ENCODE results near the gene NOL9. TPM values are rescaled to one million over a fixed set of nuclear protein-coding genes. Genes with fewer than 3 reads are reported as not detected.

Gene NOL9
- total RNA-seq, 1 donor from 2014 or later = 26.8 TPM

DNA sequence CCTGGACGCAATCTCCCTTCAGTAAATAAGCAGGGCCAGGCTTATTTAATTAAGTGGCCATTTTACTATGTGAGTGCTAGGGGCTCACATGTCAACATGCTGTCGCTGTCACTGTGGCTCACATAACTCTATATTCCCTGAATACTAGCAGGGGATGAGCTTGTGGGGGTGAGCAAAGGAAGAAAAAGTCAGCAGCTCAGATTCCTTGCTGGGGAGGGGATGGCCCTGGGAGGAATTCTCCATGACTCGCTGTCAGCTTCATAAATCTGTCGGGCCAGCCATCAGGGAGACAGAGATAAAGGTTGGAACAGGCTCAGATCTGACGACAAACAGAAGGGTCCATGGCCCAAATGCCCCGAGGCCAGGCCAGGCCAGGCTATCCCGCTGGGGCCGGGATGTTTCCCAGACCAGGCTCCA is 36.9 kb downstream of the NOL9 start:
- peak overlapping the region; percentile 41 for H3K4me2 ChIP-seq (ENCODE audit: low read length)
- H4K20me1 ChIP-seq (ENCODE audit: insufficient read depth, low read length) = no peaks in the 10 kb centered on the region
- H3K9me3 Mint-ChIP-seq (ENCODE audit: unreplicated experiment) = no peaks in the 10 kb centered on the region
- no peaks in the 10 kb centered on the region for H3K9me3 ChIP-seq (ENCODE audit: insufficient read depth, low read depth, low read length)
- H3K27ac Mint-ChIP-seq (ENCODE audit: unreplicated experiment) = peak overlapping the region; percentile 78
- H3K27me3 ChIP-seq (ENCODE audit: insufficient read depth, low read length) = no peaks in the 10 kb centered on the region
- peak overlapping the region; percentile 17 for H2AFZ ChIP-seq (ENCODE audit: low read depth, low read length)
- H3K9ac ChIP-seq (ENCODE audit: low read length) = no peak overlapping the region
- no peaks in the 10 kb centered on the region for H3K27me3 Mint-ChIP-seq (ENCODE audit: low read depth, unreplicated experiment)
- H3K79me2 ChIP-seq (ENCODE audit: insufficient read depth, low read length) = no peaks in the 10 kb centered on the region
- H3K36me3 Mint-ChIP-seq (ENCODE audit: low read depth, unreplicated experiment) = no peaks in the 10 kb centered on the region
- H3K4me1 ChIP-seq (ENCODE audit: insufficient read depth, low read length) = peaks cover 32% of the 10 kb centered on the region
- TF ChIP-seq, protein P1, sequence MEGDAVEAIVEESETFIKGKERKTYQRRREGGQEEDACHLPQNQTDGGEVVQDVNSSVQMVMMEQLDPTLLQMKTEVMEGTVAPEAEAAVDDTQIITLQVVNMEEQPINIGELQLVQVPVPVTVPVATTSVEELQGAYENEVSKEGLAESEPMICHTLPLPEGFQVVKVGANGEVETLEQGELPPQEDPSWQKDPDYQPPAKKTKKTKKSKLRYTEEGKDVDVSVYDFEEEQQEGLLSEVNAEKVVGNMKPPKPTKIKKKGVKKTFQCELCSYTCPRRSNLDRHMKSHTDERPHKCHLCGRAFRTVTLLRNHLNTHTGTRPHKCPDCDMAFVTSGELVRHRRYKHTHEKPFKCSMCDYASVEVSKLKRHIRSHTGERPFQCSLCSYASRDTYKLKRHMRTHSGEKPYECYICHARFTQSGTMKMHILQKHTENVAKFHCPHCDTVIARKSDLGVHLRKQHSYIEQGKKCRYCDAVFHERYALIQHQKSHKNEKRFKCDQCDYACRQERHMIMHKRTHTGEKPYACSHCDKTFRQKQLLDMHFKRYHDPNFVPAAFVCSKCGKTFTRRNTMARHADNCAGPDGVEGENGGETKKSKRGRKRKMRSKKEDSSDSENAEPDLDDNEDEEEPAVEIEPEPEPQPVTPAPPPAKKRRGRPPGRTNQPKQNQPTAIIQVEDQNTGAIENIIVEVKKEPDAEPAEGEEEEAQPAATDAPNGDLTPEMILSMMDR (IDR thresholded peaks at IDR 0.05; ENCODE audit: insufficient read depth, low read depth, low read length) = no peak
- TF ChIP-seq EZH2 (IDR thresholded peaks at IDR 0.05; ENCODE audit: insufficient read depth, low read length) = no peak
- no peak for FAIRE-seq
- no peaks in the 10 kb centered on the region for H3K36me3 ChIP-seq (ENCODE audit: insufficient read depth, low read length)
- DNase-seq (ENCODE audit: low read depth) = no peak
- no peak overlapping the region for H3K4me3 ChIP-seq (ENCODE audit: insufficient read depth, low read depth, low read length)
- no peak overlapping the region for H3K4me3 Mint-ChIP-seq (ENCODE audit: unreplicated experiment)
- peaks cover 31% of the 10 kb centered on the region for H3K4me1 Mint-ChIP-seq (ENCODE audit: low read depth, unreplicated experiment)
- H3K27ac ChIP-seq (ENCODE audit: low read depth, low read length) = no peak overlapping the region

DNA sequence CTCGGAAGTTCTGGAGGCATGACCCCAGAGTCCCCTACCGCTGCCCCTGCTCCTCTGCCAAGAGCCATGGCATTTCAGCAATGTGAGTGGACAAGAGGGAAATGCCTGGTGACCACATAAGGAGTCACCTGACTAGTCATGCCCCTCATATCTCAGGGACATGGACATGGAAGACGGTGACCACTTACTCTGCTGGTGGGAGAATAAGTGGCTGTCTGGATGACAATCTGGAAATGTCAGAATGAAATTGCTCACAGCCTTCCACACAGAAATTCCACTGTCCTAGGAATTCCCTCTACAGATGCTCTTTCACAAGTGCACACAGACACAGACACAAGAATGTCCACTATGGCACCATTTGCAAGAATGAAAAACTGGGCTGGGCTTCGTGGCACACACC is 38.5 kb downstream of the NOL9 start:
- no peaks in the 10 kb centered on the region for H3K9me3 Mint-ChIP-seq (ENCODE audit: unreplicated experiment)
- H3K36me3 Mint-ChIP-seq (ENCODE audit: low read depth, unreplicated experiment) = no peaks in the 10 kb centered on the region
- peaks cover 32% of the 10 kb centered on the region for H3K4me1 ChIP-seq (ENCODE audit: insufficient read depth, low read length)
- no peaks in the 10 kb centered on the region for H4K20me1 ChIP-seq (ENCODE audit: insufficient read depth, low read length)
- no peak overlapping the region for H3K4me3 ChIP-seq (ENCODE audit: insufficient read depth, low read depth, low read length)
- peak overlapping the region; percentile 31 for H3K4me2 ChIP-seq (ENCODE audit: low read length)
- H3K36me3 ChIP-seq (ENCODE audit: insufficient read depth, low read length) = no peaks in the 10 kb centered on the region
- no peaks in the 10 kb centered on the region for H3K27me3 Mint-ChIP-seq (ENCODE audit: low read depth, unreplicated experiment)
- no peaks in the 10 kb centered on the region for H3K79me2 ChIP-seq (ENCODE audit: insufficient read depth, low read length)
- no peak overlapping the region for H3K9ac ChIP-seq (ENCODE audit: low read length)
- TF ChIP-seq EZH2 (IDR thresholded peaks at IDR 0.05; ENCODE audit: insufficient read depth, low read length) = no peak
- TF ChIP-seq, protein P1 (IDR thresholded peaks at IDR 0.05; ENCODE audit: insufficient read depth, low read depth, low read length) = no peak
- H2AFZ ChIP-seq (ENCODE audit: low read depth, low read length) = no peak overlapping the region
- H3K27ac ChIP-seq (ENCODE audit: low read depth, low read length) = no peak overlapping the region
- H3K4me1 Mint-ChIP-seq (ENCODE audit: low read depth, unreplicated experiment) = peaks cover 23% of the 10 kb centered on the region
- H3K4me3 Mint-ChIP-seq (ENCODE audit: unreplicated experiment) = no peak overlapping the region
- H3K27me3 ChIP-seq (ENCODE audit: insufficient read depth, low read length) = no peaks in the 10 kb centered on the region
- no peaks in the 10 kb centered on the region for H3K9me3 ChIP-seq (ENCODE audit: insufficient read depth, low read depth, low read length)
- no peak overlapping the region for H3K27ac Mint-ChIP-seq (ENCODE audit: unreplicated experiment)
- DNase-seq (ENCODE audit: low read depth) (no peak), FAIRE-seq (no peak)

DNA sequence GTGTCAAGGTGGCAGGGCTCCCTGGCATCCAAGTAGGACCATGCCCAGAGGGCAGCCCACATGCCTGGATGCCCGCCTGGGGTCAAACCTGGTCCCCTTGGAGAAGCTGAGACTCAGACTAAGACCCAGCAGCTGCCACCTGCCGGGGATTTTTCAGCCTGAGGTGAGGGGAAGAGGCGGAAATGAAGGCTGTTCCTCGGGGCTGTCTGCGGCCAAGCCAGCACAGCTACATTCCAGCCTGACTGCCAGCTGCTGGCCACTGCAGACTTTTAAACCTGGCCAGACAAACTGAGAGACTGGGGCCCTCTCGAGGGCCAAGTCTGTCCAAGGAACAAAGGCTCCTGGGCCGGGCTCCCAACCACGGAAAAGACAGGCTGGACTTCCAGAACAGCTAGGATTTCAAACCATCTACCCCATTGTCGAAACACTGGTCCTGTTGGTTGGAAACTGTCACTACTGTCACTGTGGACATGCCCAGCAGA is 41.0 kb downstream of the NOL9 start:
- Histone ChIP-seq H3K4me2 (ENCODE audit: low read length) (no peak overlapping the region), H3K9me3 (ENCODE audit: insufficient read depth, low read depth, low read length) (no peaks in the 10 kb centered on the region), H3K36me3 (ENCODE audit: insufficient read depth, low read length) (no peaks in the 10 kb centered on the region), H3K27me3 (ENCODE audit: insufficient read depth, low read length) (no peaks in the 10 kb centered on the region), H3K79me2 (ENCODE audit: insufficient read depth, low read length) (no peaks in the 10 kb centered on the region), H3K4me3 (ENCODE audit: insufficient read depth, low read depth, low read length) (no peak overlapping the region), H3K4me1 (ENCODE audit: insufficient read depth, low read length) (peaks cover 13% of the 10 kb centered on the region), H3K9ac (ENCODE audit: low read length) (no peak overlapping the region), H4K20me1 (ENCODE audit: insufficient read depth, low read length) (no peaks in the 10 kb centered on the region), H3K27ac (ENCODE audit: low read depth, low read length) (no peak overlapping the region), H2AFZ (ENCODE audit: low read depth, low read length) (no peak overlapping the region)
- Mint-ChIP-seq H3K27ac (ENCODE audit: unreplicated experiment) (no peak overlapping the region), H3K4me1 (ENCODE audit: low read depth, unreplicated experiment) (peaks cover 9% of the 10 kb centered on the region), H3K9me3 (ENCODE audit: unreplicated experiment) (no peaks in the 10 kb centered on the region), H3K27me3 (ENCODE audit: low read depth, unreplicated experiment) (no peaks in the 10 kb centered on the region), H3K4me3 (ENCODE audit: unreplicated experiment) (no peak overlapping the region), H3K36me3 (ENCODE audit: low read depth, unreplicated experiment) (no peaks in the 10 kb centered on the region)
- DNase-seq (ENCODE audit: low read depth) (no peak), FAIRE-seq (no peak)
- TF ChIP-seq EZH2 (IDR thresholded peaks at IDR 0.05; ENCODE audit: insufficient read depth, low read length) = no peak
- TF ChIP-seq, protein P1 (IDR thresholded peaks at IDR 0.05; ENCODE audit: insufficient read depth, low read depth, low read length) = no peak

Measured in astrocyte (in vitro differentiated cells and primary cell).